CD8-positive, alpha-beta memory T cell (primary cell): ENCODE data around the gene P2RX5. TPM values are rescaled to one million over a fixed set of nuclear protein-coding genes. Genes with fewer than 3 reads are reported as not detected.
A peak's percentile ranks its signal among the peaks of the same experiment; 100 is the strongest.

Experiments
- CTCF ChIA-PET: fragments of 350-600 bp; sonication (Branson Sonifier 250); formaldehyde crosslinking; loops from one replicate; lab custom pipeline; 2021; ENCODE audit warnings: antibody characterized with exemption; lab: Charles Lee
- POLR2A ChIA-PET: fragments of 350-600 bp; sonication (Branson Sonifier 250); formaldehyde crosslinking; loops from one replicate; lab custom pipeline; 2021; ENCODE audit warnings: antibody characterized with exemption; lab: Charles Lee
- DNase-seq, 5 donors: peaks; one replicate each; pipeline versions ENCODE4 v3.0.0 to v3.0.0-alpha.2; 2020 to 2022; ENCODE audit warnings: mixed read lengths in 1 of 5
- H3K27ac ChIP-seq: one replicate; pipeline ENCODE4 v1.7.0; 2013; ENCODE audit warnings: low read depth, mild to moderate bottlenecking, low read length, moderate library complexity
- H3K27me3 ChIP-seq: 2 replicates; pipeline ENCODE4 v1.7.0; 2013; ENCODE audit warnings: low read length, mild to moderate bottlenecking; ENCODE audit not compliant: insufficient read depth, poor library complexity, severe bottlenecking
- H3K36me3 ChIP-seq: 2 replicates; pipeline ENCODE4 v1.7.0; 2013; ENCODE audit warnings: mild to moderate bottlenecking, low read length, moderate library complexity; ENCODE audit not compliant: insufficient read depth
- H3K4me1 ChIP-seq: 2 replicates; pipeline ENCODE4 v1.7.0; 2013; ENCODE audit warnings: mild to moderate bottlenecking, low read length, moderate library complexity; ENCODE audit not compliant: insufficient read depth
- H3K4me3 ChIP-seq: 2 replicates; pipeline ENCODE4 v1.7.0; 2013; ENCODE audit warnings: mild to moderate bottlenecking, low read length
- H3K9me3 ChIP-seq: 2 replicates; pipeline ENCODE4 v1.7.0; 2013; ENCODE audit warnings: mild to moderate bottlenecking, low read length
- H3K27ac Mint-ChIP-seq, 8 donors: one replicate each; pipeline ENCODE4 v1.8.0; 2020 to 2021; ENCODE audit warnings: mixed read lengths in 8 of 8, mild to moderate bottlenecking in 6 of 8, inconsistent platforms in 3 of 8, moderate library complexity in 3 of 8
- H3K27me3 Mint-ChIP-seq, 2 donors: one replicate each; pipeline ENCODE4 v1.8.0; 2020 to 2021; ENCODE audit warnings: mixed read lengths in 2 of 2, mild to moderate bottlenecking in 1 of 2, moderate library complexity in 1 of 2
- H3K36me3 Mint-ChIP-seq, 3 donors: one replicate each; pipeline ENCODE4 v1.8.0; 2020 to 2021; ENCODE audit warnings: mixed read lengths in 3 of 3, inconsistent platforms in 1 of 3, mild to moderate bottlenecking in 1 of 3
- H3K4me1 Mint-ChIP-seq, 3 donors: one replicate each; pipeline ENCODE4 v1.8.0; 2020 to 2021; ENCODE audit warnings: mixed read lengths in 3 of 3, inconsistent platforms in 1 of 3, mild to moderate bottlenecking in 1 of 3
- H3K4me3 Mint-ChIP-seq, 7 donors: one replicate each; pipeline ENCODE4 v1.8.0; 2020 to 2021; ENCODE audit warnings: mixed read lengths in 7 of 7, mild to moderate bottlenecking in 6 of 7, moderate library complexity in 4 of 7, inconsistent platforms in 2 of 7
- H3K9me3 Mint-ChIP-seq, 5 donors: one replicate each; pipeline ENCODE4 v1.8.0; 2020 to 2022; ENCODE audit warnings: mixed read lengths in 5 of 5, mild to moderate bottlenecking in 3 of 5, moderate library complexity in 2 of 5, inconsistent platforms in 1 of 5
- polyA plus RNA-seq: library from polyadenylated mRNA; unstranded; fragments of 300-500 nt; fragmentation: Illumina TruSeq; gene quantifications from one replicate; pipeline ENCODE4 v1.2.3, GENCODE V29; 2021
- total RNA-seq, 2 experiments: library from RNA; stranded (reverse); gene quantifications; one replicate each; pipeline ENCODE4 v1.2.3, GENCODE V29; 2021

Gene P2RX5
- total and polyA plus RNA-seq, 3 experiments from 2014 or later: 9.8 to 37.4 (median 12.0) TPM

DNA sequence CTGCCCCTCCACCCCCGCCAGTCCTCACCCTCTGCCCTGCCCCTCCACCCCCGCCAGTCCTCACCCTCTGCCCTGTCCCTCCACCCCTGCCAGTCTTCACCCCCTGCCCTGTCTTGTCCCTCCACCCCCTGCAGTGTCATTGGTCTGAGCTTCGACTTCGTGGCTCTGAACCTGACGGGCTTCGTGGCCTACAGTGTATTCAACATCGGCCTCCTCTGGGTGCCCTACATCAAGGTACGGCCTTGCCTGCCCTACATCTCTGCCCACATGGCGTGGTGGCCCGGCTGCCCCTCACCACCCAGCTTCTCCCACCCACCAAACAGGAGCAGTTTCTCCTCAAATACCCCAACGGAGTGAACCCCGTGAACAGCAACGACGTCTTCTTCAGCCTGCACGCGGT is 39.6 kb downstream of the P2RX5 start:
- ChIA-PET POLR2A (no interaction called here), CTCF (no interaction called here)
- no peak overlapping the region for H3K4me3 ChIP-seq
- H3K9me3 Mint-ChIP-seq: no peaks in the 10 kb centered on the region
- peak overlapping the region in 1 of 7 donors; percentile 70 for H3K4me3 Mint-ChIP-seq
- H3K4me1 ChIP-seq: no peaks in the 10 kb centered on the region
- H3K9me3 ChIP-seq: no peaks in the 10 kb centered on the region
- H3K27me3 Mint-ChIP-seq: no peaks in the 10 kb centered on the region
- no peaks in the 10 kb centered on the region for H3K27me3 ChIP-seq
- H3K27ac Mint-ChIP-seq: no peak overlapping the region
- H3K36me3 Mint-ChIP-seq: peaks cover 0 to 3% (median 0%) of the 10 kb centered on the region in 3 donors
- no peak for DNase-seq
- H3K27ac ChIP-seq: no peak overlapping the region
- H3K4me1 Mint-ChIP-seq: no peaks in the 10 kb centered on the region
- H3K36me3 ChIP-seq: no peaks in the 10 kb centered on the region

DNA sequence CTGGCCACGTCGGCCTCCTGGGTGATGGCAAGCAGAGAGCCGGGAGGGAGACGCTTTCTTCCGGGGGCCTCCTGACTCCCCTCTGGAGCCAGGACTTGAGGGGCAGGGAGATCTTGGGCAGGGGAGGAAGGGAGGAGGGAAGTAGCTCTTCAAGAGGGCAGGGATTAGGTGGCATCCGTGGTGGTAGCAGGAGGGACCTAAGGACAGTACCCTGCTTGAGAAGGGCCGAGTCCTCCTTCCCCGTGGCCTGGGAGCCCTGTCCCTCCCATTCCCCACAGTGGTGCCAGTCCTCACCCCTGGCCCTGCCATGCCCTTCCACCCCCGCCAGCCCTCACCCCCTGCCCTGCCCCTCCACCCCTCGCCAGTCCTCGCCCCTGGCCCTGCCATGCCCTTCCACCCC is 40.2 kb downstream of the P2RX5 start:
- H3K4me3 Mint-ChIP-seq: no peak overlapping the region
- H3K27me3 Mint-ChIP-seq: no peaks in the 10 kb centered on the region
- ChIA-PET CTCF (no interaction called here), POLR2A (no interaction called here)
- Histone ChIP-seq H3K4me1 (no peaks in the 10 kb centered on the region), H3K4me3 (no peak overlapping the region), H3K27me3 (no peaks in the 10 kb centered on the region), H3K27ac (no peak overlapping the region), H3K36me3 (no peaks in the 10 kb centered on the region), H3K9me3 (no peaks in the 10 kb centered on the region)
- H3K9me3 Mint-ChIP-seq: no peaks in the 10 kb centered on the region
- H3K36me3 Mint-ChIP-seq: peaks cover 0 to 3% (median 0%) of the 10 kb centered on the region in 3 donors
- H3K27ac Mint-ChIP-seq: no peak overlapping the region
- DNase-seq: no peak
- H3K4me1 Mint-ChIP-seq: no peaks in the 10 kb centered on the region

DNA sequence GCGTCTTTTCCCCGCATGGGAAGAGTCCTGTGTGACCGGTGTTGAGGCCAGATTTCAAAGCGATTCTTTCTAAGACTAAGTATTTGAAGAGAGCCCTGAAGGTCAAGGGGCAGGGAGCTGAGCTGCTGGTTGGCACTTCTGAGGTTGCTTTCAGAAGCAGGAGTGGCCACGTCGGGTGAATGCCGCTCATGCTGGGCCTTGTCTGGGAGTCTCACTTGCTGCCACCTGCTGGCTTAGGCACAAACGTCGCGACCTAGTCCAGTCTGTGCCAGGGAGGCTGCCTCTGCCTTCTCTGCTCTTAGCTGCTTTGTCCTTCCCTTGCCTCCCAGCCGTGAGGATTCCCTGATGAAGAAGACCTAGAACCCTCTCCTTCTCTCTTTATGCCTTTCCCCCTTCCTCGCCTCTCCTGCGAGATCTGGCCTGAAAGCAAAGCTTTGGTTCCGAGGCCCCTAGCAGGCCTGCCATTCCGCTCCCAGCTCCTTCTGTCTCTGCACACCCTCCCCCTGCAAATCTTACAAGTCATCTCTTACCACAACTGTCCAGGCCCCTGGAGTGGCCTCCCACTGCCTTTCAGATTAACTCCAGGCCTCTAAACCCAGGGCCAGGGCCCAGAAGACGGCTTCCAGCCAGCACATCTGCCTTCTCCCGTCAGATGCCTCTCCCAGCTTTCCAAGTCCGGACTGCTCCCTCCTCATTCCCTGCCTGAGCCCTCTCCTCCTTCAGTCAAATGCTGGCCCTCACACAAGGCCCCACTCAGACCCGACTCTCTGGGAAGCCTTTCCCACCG is 48.0 kb downstream of the P2RX5 start:
- no peak overlapping the region for H3K27ac ChIP-seq
- H3K4me1 ChIP-seq: no peaks in the 10 kb centered on the region
- Mint-ChIP-seq H3K36me3 (peaks cover 0 to 22% (median 3%) of the 10 kb centered on the region in 3 donors), H3K4me3 (no peak overlapping the region), H3K4me1 (no peaks in the 10 kb centered on the region), H3K27ac (peak overlapping the region in 1 of 8 donors; percentile 35), H3K9me3 (no peaks in the 10 kb centered on the region), H3K27me3 (peaks cover 0 to 2% of the 10 kb centered on the region in 2 donors)
- no peaks in the 10 kb centered on the region for H3K36me3 ChIP-seq
- ChIA-PET CTCF (interaction anchor here (1.5 kb wide), 1 partner anchor 12 kb away, joined by 3 read pairs; the partner anchor contains the start of gene SHPK), POLR2A (interaction anchor here (1.1 kb wide), 1 partner anchor 11 kb away, joined by 4 read pairs; the partner anchor contains the start of genes CTNS and SHPK)
- H3K9me3 ChIP-seq: no peaks in the 10 kb centered on the region
- H3K4me3 ChIP-seq: no peak overlapping the region
- no peaks in the 10 kb centered on the region for H3K27me3 ChIP-seq
- no peak for DNase-seq

DNA sequence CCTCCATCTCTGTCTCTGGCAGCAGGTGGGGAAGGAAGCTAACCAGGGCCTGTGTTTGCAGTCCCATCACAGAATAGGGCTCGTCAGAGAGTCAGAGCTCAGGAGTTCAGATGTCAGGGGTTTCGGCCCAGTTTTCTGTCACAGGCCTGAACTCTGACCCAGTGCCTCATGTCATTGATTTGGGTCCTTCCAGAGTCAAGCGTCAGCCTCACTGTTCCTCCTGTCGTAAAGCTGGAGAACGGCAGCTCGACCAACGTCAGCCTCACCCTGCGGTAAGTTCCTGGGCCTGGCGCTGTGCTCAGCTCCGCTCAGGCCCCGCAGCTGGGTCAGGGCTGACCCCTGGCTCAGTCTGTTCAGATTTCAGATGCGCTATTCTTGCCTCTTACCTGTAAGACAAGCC is 48.7 kb downstream of the P2RX5 start:
- Mint-ChIP-seq H3K4me3 (peak overlapping the region in 1 of 7 donors; percentile 48), H3K9me3 (no peaks in the 10 kb centered on the region), H3K27me3 (peaks cover 0 to 2% of the 10 kb centered on the region in 2 donors), H3K4me1 (no peaks in the 10 kb centered on the region), H3K36me3 (peaks cover 0 to 24% (median 3%) of the 10 kb centered on the region in 3 donors), H3K27ac (no peak overlapping the region)
- Histone ChIP-seq H3K4me3 (no peak overlapping the region), H3K27ac (no peak overlapping the region), H3K4me1 (no peaks in the 10 kb centered on the region), H3K36me3 (no peaks in the 10 kb centered on the region), H3K9me3 (no peaks in the 10 kb centered on the region), H3K27me3 (no peaks in the 10 kb centered on the region)
- ChIA-PET CTCF (no interaction called here), POLR2A (interaction anchor here (1.1 kb wide), 1 partner anchor 11 kb away, joined by 4 read pairs; the partner anchor contains the start of genes CTNS and SHPK)
- no peak for DNase-seq

DNA sequence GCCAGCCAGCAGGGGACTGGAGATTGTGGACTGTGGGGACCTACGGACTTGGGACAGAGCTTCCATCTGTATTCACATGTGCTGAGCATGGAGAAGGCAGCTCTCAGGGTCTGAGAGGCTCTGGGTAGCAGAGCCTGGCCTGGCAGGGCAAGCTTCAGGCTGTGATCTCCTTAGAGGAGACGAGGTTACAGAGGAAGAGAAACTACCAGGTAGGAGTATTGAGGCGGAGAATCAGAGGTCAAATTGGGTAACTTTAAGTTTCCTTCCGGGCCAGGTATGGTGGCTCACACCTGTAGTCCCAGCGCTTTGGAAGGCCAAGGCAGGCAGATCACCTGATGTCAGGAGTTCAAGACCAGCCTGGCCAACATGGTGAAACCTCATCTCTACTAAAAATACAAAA is 50.6 kb downstream of the P2RX5 start:
- Mint-ChIP-seq H3K27me3 (peaks cover 0 to 2% of the 10 kb centered on the region in 2 donors), H3K9me3 (no peaks in the 10 kb centered on the region), H3K27ac (peak overlapping the region in 1 of 8 donors; percentile 43), H3K4me3 (no peak overlapping the region), H3K36me3 (peaks cover 0 to 24% (median 3%) of the 10 kb centered on the region in 3 donors), H3K4me1 (peaks cover 0 to under 1% (median 0%) of the 10 kb centered on the region in 3 donors)
- no peaks in the 10 kb centered on the region for H3K4me1 ChIP-seq
- H3K27me3 ChIP-seq: no peaks in the 10 kb centered on the region
- ChIA-PET POLR2A (no interaction called here), CTCF (interaction anchor here (1.0 kb wide), 1 partner anchor 13 kb away, joined by 3 read pairs; no protein-coding TSS in a partner anchor)
- H3K4me3 ChIP-seq: no peak overlapping the region
- no peaks in the 10 kb centered on the region for H3K9me3 ChIP-seq
- DNase-seq: no peak
- no peak overlapping the region for H3K27ac ChIP-seq
- H3K36me3 ChIP-seq: no peaks in the 10 kb centered on the region

DNA sequence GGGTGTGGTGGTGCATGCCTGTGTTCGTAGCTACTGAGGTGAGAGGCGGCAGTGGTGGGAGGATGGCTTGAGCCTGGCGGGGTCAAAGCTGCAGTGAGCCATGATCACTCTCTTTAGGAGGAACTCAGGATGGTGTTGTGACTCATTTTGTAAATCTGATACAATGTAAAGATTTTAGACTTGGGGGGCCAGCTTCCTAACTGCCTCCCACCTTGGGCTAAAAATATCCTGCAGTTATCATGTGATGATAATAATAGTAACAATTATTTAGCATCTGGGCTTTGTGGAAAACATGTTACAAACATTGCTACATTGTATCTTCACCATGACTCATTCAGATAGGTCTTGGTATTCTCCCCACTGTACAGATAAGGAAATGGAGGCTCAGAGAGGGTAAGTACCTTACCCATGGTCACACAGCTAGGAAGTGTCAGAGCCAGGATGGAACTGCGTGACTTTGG is 52.0 kb downstream of the P2RX5 start:
- Histone ChIP-seq H3K27ac (no peak overlapping the region), H3K9me3 (no peaks in the 10 kb centered on the region), H3K27me3 (no peaks in the 10 kb centered on the region), H3K36me3 (no peaks in the 10 kb centered on the region), H3K4me3 (no peak overlapping the region), H3K4me1 (no peaks in the 10 kb centered on the region)
- Mint-ChIP-seq H3K9me3 (no peaks in the 10 kb centered on the region), H3K27me3 (peaks cover 0 to 2% of the 10 kb centered on the region in 2 donors), H3K36me3 (peaks cover 0 to 24% (median 2%) of the 10 kb centered on the region in 3 donors), H3K4me3 (no peak overlapping the region), H3K27ac (peak overlapping the region in 1 of 8 donors; percentile 57), H3K4me1 (peaks cover 0 to 6% (median 0%) of the 10 kb centered on the region in 3 donors)
- no peak for DNase-seq
- ChIA-PET CTCF (no interaction called here), POLR2A (no interaction called here)

DNA sequence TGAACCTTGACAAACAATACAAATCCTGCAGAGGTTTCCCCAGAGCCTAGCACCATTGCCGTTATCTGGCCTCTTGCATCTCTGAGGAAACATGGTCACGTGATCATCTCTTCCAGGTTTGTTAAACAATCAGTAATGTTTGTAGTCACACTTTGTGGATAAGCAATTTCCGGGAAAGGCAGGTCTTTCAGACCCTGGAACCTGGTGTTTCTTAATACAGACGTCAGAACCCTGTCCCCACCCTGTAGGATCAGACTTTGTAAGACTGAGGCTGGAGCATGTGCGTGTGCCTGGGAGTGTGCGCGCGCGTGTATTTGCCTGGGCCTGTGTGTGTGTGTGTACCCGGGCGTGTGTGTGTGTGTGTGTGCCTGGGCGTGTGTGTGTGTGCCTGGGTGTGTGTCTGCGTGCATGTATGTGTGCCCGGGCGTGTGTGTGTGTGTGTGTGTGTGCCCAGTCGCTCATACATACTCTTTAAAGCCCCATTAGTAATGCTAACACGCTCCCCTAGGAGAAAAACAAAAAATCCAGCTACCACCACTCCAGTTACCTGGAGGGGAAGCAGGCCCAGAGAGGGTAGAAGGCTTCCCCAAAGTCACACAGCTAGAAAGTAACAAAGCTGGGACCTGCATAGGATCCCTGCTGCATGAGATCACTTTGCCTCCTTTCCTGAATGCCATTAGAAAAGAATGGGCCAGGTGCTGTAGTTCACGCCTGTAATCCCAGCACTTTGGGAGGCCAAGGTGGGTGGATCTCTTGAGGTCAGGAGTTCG is 54.1 kb downstream of the P2RX5 start:
- H3K4me3 ChIP-seq: no peak overlapping the region
- Mint-ChIP-seq H3K4me3 (no peak overlapping the region), H3K27ac (no peak overlapping the region), H3K36me3 (peaks cover 0 to 13% (median 2%) of the 10 kb centered on the region in 3 donors), H3K27me3 (peaks cover 0 to 2% of the 10 kb centered on the region in 2 donors), H3K4me1 (peaks cover 8 to 16% (median 10%) of the 10 kb centered on the region in 3 donors), H3K9me3 (no peaks in the 10 kb centered on the region)
- H3K4me1 ChIP-seq: no peaks in the 10 kb centered on the region
- H3K27ac ChIP-seq: no peak overlapping the region
- ChIA-PET CTCF (no interaction called here), POLR2A (no interaction called here)
- DNase-seq: no peak
- H3K9me3 ChIP-seq: no peaks in the 10 kb centered on the region
- H3K27me3 ChIP-seq: no peaks in the 10 kb centered on the region
- H3K36me3 ChIP-seq: no peaks in the 10 kb centered on the region
